Measurements from ENCODE around the gene ARL5C.
A peak's percentile ranks its signal among the peaks of the same experiment; 100 is the strongest.

ARL5C gene, protein sequence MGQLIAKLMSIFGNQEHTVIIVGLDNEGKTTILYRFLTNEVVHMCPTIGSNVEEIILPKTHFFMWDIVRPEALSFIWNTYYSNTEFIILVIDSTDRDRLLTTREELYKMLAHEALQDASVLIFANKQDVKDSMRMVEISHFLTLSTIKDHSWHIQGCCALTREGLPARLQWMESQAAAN
- total RNA-seq = 0 to 2.1 (median 0) reads per million in 17 experiments

GRCh38 chr17:39165841-39166349 is at the start of gene ARL5C:
Gene ARL5C, minus strand, starts transcription at chr17:39166161. Its CDS starts 401 bp downstream, at chr17:39165760.
- DNase-seq = peak in 1 of 4 experiments; percentile 21

DNA sequence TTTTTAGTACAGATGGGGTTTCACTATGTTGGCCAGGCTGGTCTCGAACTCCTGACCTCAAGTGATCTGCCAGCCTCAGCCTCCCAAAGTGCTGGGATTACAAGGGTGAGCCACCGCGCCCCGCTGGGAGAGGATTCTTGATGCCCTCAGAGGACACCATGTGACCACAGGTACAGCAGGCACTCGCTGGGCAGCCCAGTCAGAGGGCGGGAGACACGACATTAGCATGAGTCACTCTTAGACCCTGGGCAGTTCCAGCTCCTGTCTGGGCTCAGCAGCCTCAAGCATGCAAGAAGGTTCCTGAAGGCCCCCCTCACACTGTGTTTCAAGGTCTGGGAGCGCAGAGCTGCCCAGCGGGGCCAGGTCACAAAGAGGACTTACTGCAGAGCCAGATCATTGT is 47.9 kb upstream of the ARL5C start:
- DNase-seq = no peak

DNA sequence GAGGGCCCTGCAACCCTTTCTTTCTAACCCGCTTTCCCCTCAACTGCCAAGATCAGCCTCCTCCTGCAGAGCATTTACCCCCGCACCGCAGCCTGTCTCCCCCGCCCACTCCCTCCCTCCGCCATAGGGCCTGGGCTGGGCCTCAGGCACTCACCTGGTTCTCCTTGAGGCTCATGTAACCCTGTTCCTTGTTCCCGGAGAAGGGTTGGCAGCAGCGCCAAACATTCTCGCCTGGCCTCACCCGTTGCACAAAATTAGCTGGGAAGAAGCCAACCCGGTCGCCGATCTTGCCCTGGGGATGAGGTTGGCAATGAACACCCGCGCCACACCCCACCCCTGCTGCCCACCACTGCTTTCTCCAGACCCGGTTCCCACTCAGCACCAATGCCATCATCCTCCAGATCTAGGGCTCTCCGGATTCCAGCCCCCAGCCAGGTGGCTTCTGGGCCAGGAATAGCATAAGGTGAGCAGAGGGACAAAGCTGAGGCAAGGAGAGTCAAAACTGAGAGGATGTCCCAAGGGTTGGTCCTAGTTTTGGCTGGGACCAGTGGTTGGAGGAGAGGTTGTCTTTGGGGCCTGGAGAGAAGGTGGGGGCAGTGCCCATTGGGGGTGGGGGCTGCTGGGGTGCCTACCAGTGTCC is 47.0 kb upstream of the ARL5C start:
- no peak for DNase-seq

DNA sequence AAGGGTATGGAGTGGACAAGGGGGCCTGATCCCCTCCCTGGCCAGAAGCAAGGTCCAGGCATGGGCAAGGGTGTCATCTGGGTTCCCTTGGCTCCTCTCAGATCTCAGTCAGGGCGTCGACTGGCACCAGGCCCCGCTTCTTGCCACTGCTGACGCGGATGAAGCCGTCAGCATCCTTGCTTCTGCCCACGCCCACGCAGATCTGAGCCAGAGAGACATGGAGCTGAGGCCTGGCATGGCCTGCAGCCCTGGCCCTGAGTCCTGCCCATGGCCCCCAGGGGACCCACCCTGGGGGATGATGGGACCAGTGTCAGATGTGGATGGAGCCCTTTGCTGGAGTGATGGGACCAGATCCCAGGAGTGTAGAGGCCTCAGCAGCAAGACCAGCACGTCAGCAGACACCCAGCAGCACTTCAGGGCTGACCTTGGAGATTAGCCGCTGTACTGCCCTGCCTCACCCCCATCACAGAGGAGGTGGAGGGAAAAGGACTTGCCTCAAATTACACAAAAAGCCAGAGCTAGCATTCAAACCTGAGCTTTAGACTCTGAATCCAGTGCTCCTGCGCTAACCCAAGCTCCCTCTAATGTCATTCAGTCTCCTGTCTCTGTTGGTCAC is 46.3 kb upstream of the ARL5C start:
- peak in 3 of 4 experiments; percentile 53 to 59 (median 57) for DNase-seq

DNA sequence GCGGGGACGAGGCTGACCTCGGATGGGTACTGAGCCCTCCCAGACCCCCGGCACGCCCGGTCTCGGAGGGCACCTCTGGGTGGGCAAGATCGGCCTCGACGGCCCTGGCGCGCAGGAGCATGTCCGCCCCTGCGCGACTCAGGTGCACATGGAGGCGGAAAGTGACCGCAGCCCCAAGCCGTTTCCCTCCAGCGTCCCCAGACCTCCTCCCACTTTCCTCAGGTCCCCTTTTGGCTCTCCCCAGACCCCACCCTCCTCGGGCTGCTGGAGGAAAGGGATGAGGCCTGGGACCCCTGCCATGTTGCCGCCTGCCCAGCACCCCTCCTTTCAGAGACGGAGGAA is 44.1 kb upstream of the ARL5C start:
- no peak for DNase-seq

DNA sequence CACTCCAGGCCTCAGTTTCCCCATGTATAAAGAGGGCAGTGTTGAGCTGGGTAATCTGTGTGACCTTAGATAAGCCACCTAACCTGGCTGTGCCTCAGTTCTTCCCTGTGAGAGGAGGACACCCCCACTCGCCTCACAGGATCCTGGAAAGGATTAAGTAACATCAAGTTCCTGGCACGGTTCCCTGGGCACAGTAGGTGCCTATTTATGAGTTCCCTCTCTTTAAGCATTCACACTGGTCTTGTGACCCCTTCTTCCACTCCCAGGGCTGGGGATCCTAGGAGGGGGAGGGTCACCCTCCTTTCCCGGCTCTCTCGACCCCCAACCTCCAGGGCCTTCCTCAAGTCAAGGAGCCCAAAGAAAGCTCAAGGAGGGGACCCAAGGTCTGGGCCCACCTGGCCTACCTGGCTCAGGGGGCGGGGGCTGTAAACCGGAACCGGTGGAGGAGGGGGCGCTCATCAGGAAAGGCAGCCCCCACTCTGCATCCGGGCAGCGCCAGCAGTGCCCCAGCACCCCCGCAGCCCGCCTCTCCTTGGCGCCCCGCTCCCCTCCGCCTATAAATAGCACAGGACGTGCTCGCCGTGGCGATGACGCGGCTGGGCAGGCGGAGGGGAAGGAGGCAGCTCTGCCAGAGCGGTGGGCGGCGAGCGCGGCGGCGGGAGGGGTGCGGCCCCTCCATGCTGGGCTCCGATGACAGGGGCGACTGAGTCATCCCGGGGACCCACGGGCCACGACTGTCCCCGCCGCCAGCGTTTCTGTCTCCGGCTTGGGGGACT is 43.5 kb upstream of the ARL5C start:
- peak; percentile 83 to 93 (median 89) for DNase-seq

GRCh38 chr17:39208893-39209292 is 42.9 kb upstream of the ARL5C start:
- DNase-seq = peak; percentile 45 to 71 (median 67)

DNA sequence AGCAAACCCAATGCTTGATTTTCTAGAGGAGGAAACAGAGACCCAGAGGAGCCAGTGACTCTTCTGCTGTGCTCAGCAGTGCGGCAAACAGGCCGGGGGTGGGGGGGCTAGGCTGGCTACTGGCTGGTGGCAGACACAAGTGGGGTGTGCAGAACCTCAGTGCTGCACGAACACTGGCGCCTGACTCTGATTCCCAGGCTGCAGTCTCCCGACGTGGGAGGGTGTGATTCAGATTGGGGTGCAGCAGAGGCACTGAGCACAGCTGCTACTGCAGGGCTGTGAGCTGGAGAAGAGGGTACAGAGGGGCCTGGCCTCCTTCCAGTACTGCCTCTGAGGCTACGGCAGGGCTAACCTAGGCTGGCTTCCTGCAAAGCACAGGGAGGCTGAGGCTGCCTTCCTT is 42.2 kb upstream of the ARL5C start:
- peak; percentile 64 to 83 (median 76) for DNase-seq

GRCh38 chr17:39205112-39205526 is 39.2 kb upstream of the ARL5C start:
- DNase-seq = no peak

DNA sequence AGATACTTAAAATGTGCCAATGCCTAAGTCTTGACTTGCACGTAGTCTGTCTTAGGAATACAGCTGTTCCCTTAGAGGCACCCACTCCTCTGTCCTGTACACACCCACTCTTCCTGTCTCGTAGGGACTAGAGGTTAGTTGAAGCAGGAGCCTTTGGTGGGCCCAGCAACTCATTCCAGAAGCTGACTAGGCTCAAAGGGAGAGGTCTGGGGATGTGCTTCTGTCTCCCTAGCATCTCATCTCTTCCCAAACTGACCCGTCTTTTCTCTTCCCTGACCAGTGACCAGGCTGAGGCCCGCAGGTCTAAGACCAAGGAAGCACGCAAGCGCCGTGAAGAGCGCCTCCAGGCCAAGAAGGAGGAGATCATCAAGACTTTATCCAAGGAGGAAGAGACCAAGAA is 38.3 kb upstream of the ARL5C start:
- no peak for DNase-seq

DNA sequence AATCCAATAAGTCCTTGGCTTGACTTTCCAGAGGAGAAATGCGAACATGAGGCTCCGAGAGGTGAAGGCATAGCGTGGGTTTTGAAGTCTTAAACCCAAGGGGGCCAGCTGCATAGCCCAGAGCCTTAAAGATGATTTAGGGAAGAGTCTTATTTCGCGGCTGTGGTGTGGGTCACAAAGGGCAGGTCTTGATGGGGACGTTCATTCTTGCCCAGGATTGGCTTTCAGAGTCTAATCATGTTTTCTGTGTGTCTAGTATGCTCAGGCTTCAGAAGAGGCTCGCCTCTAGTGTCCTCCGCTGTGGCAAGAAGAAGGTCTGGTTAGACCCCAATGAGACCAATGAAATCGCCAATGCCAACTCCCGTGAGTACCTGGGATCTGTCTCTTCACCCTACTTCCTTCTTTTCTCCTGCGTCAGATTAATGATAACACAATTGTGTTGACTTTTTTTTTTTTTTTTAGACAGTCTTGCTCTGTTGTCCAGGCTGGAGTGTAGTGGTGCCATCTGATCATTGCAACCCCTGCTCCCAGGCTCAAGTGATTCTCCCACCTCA is 35.1 kb upstream of the ARL5C start:
- no peak for DNase-seq

DNA sequence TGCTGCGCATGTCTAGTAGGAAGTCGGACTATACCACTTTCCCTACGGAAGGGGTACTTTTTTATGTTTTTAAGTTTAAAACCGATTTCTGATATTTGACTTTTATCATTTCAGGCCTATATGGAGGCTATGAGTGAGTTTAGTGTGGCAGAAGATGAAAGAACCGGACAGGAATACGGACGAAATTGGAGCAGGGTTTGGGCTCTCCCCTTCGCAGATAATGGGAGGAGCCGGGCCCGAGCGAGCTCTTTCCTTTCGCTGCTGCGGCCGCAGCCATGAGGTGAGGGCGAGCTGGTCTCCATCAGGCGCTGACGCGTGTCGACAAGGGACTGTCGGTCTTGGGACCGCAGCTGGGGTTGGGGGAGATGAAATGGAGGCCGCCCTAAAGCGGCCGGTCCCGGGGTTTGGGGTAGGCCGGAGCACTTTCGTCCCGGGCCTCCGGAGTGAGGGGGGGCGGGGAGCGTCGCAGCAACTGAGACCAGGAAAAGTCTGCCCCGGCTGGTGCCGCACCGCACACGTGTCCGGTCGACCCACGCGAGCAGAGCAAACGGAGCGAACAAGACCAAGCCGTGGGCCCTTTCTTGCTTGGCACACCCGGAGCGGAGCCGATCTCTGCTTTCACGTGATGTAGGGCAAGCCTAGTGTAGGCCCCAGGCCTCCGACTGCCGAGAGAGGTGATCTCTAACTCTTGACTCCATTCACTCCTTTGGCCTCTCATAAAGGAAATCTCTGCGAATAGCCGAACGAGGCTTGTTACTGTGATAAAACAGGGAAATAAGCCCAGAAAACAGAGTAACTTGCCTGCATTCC is 34.3 kb upstream of the ARL5C start, which contains the start of gene RPL19:
RPL19 (plus strand) TSS at position 214 of the 810 bp plus-strand sequence; CDS start at position 276, 62 bp downstream.
- DNase-seq = peak; percentile 82 to 91 (median 86)

DNA sequence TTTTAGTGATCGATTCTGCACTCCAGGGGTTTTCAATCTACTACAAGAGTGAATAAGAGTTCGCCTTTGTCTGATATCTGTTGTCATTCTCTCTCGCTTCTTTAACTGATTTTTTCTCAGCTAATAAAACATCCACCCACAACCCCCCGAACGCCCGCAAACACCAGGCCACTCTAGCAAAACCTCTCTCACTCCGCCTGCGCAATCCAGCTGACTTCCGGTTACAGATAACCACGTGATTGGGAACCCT is 33.8 kb upstream of the ARL5C start:
- peak; percentile 92 to 98 (median 96) for DNase-seq

DNA sequence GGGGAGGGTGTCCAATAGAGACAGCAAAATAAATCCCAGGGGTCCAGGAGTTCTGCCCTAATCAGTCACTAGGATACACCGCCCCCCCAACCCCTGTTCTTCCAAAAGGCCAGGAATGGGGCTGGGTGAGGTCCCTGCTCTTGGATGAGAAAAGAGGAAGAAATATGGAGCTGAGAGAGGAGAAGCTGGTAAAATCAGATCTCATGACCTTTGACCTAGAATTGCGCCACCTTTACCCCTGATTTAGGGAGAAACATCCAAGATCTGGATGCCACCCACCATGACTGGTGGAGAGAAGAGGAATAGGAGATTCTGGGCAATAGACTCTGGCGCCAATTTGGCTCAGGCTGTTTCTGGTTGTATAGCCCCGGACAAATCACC is 32.2 kb upstream of the ARL5C start:
- peak; percentile 72 to 79 (median 73) for DNase-seq

DNA sequence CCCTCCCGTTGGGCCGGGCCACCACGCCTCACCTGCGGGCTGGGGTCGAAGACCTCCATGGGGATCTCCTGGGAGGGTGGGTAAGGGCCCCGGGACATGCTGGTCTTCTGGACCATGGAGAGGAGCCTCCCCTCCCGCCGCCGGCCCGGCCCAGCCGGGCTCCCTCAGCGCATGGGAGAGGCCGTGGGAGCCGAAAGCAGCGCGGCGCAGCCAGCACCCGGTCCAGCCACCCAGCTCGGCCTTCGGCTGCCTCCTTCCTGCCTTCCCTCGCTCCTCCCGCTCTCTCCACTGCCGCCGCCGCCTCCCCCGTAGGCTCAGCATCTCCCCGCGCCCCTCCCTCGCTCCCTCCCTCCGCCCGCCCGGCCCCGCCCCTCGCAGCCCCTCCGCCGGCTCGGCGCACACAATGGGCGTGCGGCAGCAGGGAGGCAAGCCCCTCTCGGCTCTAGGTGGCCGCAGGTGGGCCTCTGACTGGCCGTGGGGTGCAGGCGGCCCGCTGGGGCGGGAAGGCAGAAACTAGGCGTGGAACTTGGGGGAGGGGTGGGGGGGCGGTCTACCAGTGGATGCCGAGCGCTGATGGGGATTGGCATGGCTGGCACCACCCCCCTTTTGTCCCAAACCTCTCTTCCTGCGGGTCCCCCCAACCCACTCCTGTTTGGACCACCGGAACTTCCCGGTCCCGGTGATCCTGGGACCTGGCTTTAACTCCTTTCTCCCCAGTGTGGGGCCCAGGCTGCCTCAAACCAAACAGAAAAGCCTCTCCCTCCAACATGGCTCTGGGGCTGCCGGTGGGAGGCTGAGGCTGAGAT is 31.6 kb upstream of the ARL5C start, which contains the start of gene CACNB1:
CACNB1 (minus strand) TSS at position 290 of the 806 bp plus-strand sequence; CDS start at position 116, 174 bp downstream.
- DNase-seq = peak in 3 of 4 experiments; percentile 35 to 62 (median 51)

DNA sequence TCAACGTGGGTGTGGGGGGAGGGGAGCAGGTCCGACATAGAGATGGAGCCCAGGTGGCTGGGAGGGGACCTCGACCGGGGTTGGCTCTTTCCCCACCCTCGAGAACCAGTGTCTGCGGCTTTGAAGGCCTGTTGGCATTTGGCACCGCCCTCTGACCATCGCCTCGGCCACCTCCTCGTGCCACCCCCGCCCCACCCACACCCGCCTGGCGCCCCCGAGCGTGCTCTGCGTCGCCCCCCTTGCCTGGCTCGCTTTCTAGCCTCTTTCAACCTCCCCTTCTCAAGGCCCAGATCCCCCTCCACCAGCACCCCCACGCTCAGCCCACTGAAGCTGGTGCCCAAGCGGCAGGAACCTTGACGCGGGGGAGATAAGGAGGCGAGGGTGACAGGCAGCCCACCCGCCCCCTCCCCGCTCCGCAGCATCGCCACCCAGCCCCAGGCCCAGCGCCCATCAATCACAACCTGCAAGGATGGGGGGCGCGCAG is 30.9 kb upstream of the ARL5C start:
- no peak for DNase-seq

GRCh38 chr17:39196241-39196807 is 30.4 kb upstream of the ARL5C start:
- no peak for DNase-seq

GRCh38 chr17:39195568-39196160 is 29.7 kb upstream of the ARL5C start:
- no peak for DNase-seq

DNA sequence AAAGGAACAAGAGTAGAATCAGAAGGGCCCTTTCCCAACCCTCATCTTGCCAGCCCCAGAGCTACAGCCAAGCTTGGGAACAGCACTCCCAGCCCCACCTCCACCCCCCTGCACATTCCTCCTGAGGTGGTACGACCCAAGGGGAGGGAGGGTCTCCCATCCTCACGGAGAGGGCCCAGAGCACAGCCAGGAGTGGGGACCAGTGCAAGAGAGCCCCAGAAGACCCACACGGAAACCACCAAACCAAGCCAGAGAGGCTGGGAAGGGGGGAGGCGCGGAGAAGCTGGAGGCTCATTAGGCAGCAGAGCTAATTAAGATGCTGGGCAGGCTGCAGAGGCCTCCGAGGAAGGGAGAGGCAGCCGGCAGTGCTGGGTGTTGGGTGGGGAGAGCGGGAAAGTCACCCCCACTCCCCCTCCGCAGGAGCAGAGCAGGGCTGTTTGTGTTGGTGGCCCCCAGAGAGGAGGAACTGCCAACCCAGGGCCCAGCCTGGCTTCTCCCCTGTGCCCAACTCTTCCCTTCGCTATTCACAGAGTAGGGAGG is 29.1 kb upstream of the ARL5C start:
- DNase-seq = no peak

Data from suppressor macrophage (primary cell).